ENCODE measurements around the gene PPM1A. TPM values are rescaled to one million over a fixed set of nuclear protein-coding genes. Genes with fewer than 3 reads are reported as not detected.
A peak's percentile ranks its signal among the peaks of the same experiment; 100 is the strongest.

The PPM1A gene
- total and polyA plus RNA-seq, 2 experiments from 2014 or later, result 29.8 to 34.1 TPM

GRCh38 chr14:60332046-60332399 is 83.0 kb downstream of the PPM1A start:
- Mint-ChIP-seq H3K27me3 (ENCODE audit: insufficient read depth, low read depth, poor library complexity) (peaks cover 12% of the 10 kb centered on the region), H3K27ac (no peak overlapping the region), H3K4me3 (peak overlapping the region; percentile 76), H3K9me3 (no peaks in the 10 kb centered on the region), H3K36me3 (ENCODE audit: low read depth) (no peaks in the 10 kb centered on the region), H3K4me1 (peaks cover 26% of the 10 kb centered on the region)
- TF ChIP-seq NANOG (IDR thresholded peaks at IDR 0.05; ENCODE audit: borderline replicate concordance), result no peak
- no peak for TF ChIP-seq ETS1 (IDR thresholded peaks at IDR 0.05)
- TF ChIP-seq ZNF331 (CRISPR knock-in tag; IDR thresholded peaks at IDR 0.05; ENCODE audit: low read depth), result no peak
- TF ChIP-seq POLR2AphosphoS5 (IDR thresholded peaks at IDR 0.05; ENCODE audit: low read depth), result no peak
- TF ChIP-seq CREB1 (CRISPR knock-in tag; IDR thresholded peaks at IDR 0.05; ENCODE audit: low read depth), result no peak
- no peak for TF ChIP-seq REST (IDR thresholded peaks at IDR 0.05; ENCODE audit: unreplicated experiment)
- TF ChIP-seq CTCF (conservative IDR thresholded peaks at IDR 0.05; ENCODE audit: low read depth in 2 of 2), result no peak
- no peak for TF ChIP-seq JUNB (IDR thresholded peaks at IDR 0.05; ENCODE audit: unreplicated experiment)
- TF ChIP-seq EZH2 (IDR thresholded peaks at IDR 0.05; ENCODE audit: low read depth, unreplicated experiment), result no peak
- TF ChIP-seq, protein P1, sequence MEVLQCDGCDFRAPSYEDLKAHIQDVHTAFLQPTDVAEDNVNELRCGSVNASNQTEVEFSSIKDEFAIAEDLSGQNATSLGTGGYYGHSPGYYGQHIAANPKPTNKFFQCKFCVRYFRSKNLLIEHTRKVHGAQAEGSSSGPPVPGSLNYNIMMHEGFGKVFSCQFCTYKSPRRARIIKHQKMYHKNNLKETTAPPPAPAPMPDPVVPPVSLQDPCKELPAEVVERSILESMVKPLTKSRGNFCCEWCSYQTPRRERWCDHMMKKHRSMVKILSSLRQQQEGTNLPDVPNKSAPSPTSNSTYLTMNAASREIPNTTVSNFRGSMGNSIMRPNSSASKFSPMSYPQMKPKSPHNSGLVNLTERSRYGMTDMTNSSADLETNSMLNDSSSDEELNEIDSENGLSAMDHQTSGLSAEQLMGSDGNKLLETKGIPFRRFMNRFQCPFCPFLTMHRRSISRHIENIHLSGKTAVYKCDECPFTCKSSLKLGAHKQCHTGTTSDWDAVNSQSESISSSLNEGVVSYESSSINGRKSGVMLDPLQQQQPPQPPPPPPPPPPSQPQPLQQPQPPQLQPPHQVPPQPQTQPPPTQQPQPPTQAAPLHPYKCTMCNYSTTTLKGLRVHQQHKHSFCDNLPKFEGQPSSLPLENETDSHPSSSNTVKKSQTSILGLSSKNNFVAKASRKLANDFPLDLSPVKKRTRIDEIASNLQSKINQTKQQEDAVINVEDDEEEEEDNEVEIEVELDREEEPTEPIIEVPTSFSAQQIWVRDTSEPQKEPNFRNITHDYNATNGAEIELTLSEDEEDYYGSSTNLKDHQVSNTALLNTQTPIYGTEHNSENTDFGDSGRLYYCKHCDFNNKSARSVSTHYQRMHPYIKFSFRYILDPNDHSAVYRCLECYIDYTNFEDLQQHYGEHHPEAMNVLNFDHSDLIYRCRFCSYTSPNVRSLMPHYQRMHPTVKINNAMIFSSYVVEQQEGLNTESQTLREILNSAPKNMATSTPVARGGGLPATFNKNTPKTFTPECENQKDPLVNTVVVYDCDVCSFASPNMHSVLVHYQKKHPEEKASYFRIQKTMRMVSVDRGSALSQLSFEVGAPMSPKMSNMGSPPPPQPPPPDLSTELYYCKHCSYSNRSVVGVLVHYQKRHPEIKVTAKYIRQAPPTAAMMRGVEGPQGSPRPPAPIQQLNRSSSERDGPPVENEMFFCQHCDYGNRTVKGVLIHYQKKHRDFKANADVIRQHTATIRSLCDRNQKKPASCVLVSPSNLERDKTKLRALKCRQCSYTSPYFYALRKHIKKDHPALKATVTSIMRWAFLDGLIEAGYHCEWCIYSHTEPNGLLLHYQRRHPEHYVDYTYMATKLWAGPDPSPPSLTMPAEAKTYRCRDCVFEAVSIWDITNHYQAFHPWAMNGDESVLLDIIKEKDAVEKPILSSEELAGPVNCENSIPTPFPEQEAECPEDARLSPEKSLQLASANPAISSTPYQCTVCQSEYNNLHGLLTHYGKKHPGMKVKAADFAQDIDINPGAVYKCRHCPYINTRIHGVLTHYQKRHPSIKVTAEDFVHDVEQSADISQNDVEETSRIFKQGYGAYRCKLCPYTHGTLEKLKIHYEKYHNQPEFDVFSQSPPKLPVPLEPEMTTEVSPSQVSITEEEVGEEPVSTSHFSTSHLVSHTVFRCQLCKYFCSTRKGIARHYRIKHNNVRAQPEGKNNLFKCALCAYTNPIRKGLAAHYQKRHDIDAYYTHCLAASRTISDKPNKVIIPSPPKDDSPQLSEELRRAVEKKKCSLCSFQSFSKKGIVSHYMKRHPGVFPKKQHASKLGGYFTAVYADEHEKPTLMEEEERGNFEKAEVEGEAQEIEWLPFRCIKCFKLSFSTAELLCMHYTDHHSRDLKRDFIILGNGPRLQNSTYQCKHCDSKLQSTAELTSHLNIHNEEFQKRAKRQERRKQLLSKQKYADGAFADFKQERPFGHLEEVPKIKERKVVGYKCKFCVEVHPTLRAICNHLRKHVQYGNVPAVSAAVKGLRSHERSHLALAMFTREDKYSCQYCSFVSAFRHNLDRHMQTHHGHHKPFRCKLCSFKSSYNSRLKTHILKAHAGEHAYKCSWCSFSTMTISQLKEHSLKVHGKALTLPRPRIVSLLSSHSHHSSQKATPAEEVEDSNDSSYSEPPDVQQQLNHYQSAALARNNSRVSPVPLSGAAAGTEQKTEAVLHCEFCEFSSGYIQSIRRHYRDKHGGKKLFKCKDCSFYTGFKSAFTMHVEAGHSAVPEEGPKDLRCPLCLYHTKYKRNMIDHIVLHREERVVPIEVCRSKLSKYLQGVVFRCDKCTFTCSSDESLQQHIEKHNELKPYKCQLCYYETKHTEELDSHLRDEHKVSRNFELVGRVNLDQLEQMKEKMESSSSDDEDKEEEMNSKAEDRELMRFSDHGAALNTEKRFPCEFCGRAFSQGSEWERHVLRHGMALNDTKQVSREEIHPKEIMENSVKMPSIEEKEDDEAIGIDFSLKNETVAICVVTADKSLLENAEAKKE (CRISPR knock-in tag; IDR thresholded peaks at IDR 0.05), result no peak
- TF ChIP-seq ZNF114 (CRISPR knock-in tag; IDR thresholded peaks at IDR 0.05), result no peak
- no peak for TF ChIP-seq EZH2phosphoT487 (IDR thresholded peaks at IDR 0.05; ENCODE audit: unreplicated experiment)
- no peak for TF ChIP-seq STAT1 (IDR thresholded peaks at IDR 0.05; ENCODE audit: unreplicated experiment)
- H3K27me3 ChIP-seq (ENCODE audit: insufficient read depth), result peaks cover 5% of the 10 kb centered on the region; the same call in 1 of the 2 replicates
- peaks cover 23% of the 10 kb centered on the region for H3K4me1 ChIP-seq (ENCODE audit: insufficient read depth)
- H3K79me2 ChIP-seq (replicated peaks; ENCODE audit: insufficient read depth), result no peaks in the 10 kb centered on the region
- no peaks in the 10 kb centered on the region for H4K20me1 ChIP-seq (replicated peaks; ENCODE audit: insufficient read depth)
- H3K9me2 ChIP-seq (ENCODE audit: insufficient read depth), result no peaks in the 10 kb centered on the region
- H3K4me2 ChIP-seq, result no peak overlapping the region
- no peak overlapping the region for H3K4me3 ChIP-seq
- no peak for ATAC-seq
- 0 out of 2 replicates have a peak, but pooled peaks cover 4% of the 10 kb centered on the region for H3F3A ChIP-seq (replicated peaks; ENCODE audit: low read depth)
- no peak overlapping the region for H2AFZ ChIP-seq
- H3K27ac ChIP-seq (ENCODE audit: low read depth), result no peak overlapping the region
- no peak for DNase-seq (ENCODE audit: low spot score)
- no peaks in the 10 kb centered on the region for H3K36me3 ChIP-seq (ENCODE audit: insufficient read depth)

Measured in GM23338 (cell line).